ENCODE results near the gene UBXN4.
"Not testable (repeated sequence)": the region's sequence is repeated elsewhere in the genome, so short reads cannot be mapped to it uniquely, and the experiment has no call there.

The UBXN4 gene

DNA sequence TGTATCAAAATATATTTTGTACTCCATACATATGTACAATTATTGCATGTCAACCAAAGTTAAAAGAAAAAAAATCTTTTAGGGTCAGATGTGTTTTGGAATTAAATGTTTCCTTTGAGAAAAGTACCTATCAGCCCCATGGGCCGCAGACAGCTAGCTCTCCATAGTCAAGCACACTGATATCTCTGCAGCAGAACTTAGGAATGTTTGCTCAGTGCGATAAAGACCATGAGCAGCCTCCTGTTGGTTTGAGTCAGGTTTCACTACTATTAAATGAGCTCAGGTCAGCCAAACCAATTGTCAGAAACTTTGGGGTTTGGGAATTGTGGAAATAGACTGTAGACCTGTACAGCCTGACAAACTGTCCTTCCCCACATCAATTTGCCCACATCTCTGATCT is 61.6 kb downstream of the UBXN4 start:
- no peak for DNase-seq (ENCODE audit: low read depth)

DNA sequence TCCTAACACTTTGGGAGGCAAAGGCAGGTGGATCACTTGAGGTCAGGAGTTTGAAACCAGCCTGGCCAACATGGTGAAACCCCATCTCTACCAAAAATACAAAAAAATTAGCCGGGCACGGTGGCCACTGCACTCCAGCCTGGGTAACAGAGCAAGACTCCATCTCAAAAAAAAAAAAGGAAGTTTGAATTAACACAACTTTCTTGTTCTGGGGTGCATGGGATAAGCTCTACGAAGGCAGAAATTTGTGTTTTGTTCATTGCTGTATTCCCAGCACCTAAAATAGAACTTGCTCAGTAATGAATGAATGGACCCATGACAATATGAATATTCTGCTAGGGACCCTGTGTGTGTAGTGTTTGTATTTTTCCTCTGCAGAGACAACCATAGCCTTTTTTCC is 66.2 kb downstream of the UBXN4 start:
- DNase-seq (ENCODE audit: low read depth) = not testable (repeated sequence)

DNA sequence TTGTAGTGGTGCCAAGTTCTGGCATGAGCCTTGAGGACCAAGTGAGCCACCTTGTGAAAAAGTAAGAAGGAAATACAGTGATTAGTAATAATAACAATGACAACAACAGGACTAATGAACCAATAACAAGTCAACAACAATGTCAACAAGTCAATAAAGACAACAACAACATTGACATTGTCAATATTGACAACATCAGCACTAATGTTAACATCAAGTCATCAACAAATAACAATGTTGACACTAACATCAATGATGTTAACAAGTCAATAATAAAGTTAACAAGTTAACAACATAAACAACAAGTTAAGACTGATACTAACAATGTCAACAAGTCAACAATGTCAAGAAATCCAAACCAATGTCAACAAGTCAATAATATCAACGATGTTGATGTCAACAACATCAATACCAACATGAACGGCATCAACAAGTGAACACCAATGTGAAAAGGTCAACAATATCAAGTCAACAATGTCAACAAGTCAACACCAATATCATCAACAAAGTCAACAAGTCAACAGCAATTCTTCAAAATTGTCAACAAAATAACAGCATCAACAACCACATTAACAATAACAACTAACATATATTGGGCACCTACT is 71.4 kb downstream of the UBXN4 start:
- no peak for DNase-seq (ENCODE audit: low read depth)

DNA sequence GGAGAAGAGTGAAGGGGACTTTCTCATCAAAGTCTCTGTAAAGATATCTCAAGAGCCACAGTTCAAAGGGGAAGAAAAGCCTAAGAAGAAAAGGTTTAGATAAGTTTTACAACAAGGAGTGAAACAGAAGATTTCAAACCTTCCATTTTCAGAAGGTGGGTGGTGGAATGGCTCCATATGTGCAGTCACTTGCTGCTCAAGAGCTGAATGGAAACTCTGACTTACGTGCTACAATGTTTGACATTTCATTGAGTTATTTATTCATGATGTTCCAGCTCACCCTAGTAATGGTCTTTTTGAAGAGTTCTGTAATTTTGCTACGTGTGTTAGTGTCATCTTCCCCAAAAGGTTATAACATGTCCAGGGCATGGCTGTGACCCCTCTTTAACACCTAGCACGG is 73.6 kb downstream of the UBXN4 start:
- no peak for DNase-seq (ENCODE audit: low read depth)

DNA sequence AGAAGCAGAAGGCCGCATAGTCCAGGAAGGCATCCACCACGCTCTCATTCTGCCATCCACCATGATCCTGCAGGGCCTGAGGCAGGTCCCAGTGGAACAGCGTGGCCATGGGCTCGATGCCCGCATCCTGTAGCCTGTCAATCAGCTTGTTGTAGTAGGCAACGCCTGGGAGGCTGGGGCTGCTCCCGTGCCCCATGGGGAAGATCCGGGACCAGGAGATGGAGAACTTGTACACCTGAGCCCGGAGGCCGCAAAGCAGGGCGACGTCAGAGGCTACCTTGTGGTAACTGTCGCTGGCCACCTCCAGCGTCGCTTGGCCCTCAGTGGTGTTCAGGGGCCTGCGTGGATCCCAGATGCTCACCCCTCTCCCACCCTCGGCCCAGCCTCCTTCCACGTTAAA is 75.8 kb downstream of the UBXN4 start:
- no peak for DNase-seq (ENCODE audit: low read depth)

DNA sequence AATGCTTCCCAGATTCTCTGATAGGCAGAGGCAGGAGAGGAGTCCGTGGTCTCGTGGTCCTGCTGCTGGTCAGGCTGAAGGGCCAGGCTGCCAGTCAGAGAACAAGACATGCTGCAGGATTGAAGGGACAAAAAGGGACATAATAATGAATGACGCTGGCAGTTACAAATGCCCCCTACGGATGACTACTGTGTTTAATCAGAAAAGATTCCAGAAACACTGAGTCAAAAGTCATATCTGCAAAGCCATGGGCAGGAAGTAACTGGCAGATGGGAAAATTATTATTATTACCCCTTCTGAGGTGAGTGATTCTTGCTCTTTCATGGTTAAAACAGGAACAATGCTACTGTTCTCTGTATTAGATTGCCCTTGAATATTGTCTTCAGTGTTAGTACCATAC is 76.3 kb downstream of the UBXN4 start:
- DNase-seq (ENCODE audit: low read depth) = no peak

DNA sequence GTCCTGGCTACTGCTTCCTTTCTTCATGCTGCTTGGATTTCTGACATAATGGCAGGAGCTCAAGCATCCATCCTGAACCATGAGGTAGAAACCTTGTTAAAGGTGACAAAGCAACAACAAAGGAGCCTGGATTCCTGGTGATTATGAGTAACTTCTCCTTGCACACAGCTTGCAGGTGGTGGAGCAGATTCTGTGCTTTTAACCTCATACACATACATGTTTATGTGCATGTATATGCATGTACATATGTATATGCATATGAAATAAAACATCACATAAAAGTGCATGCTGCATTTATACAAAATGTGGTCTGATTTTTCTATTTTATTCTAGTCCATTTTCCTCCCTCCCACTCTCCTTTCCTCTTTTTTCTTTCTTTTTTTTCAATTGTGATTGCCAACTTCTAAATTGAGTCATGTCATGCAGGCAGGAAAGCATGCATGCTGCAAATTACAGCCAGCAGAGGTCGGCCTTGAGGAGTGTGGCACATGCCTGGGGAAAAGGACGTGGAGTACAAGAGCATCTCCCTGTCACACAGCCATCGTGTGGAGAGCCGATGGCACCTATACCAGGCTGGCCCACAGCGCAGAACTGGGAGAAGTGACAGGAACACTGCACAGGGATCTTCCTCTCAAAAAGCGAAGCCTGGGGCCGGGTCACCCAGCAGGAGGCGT is 77.4 kb downstream of the UBXN4 start:
- peak; percentile 37 for DNase-seq (ENCODE audit: low read depth)

DNA sequence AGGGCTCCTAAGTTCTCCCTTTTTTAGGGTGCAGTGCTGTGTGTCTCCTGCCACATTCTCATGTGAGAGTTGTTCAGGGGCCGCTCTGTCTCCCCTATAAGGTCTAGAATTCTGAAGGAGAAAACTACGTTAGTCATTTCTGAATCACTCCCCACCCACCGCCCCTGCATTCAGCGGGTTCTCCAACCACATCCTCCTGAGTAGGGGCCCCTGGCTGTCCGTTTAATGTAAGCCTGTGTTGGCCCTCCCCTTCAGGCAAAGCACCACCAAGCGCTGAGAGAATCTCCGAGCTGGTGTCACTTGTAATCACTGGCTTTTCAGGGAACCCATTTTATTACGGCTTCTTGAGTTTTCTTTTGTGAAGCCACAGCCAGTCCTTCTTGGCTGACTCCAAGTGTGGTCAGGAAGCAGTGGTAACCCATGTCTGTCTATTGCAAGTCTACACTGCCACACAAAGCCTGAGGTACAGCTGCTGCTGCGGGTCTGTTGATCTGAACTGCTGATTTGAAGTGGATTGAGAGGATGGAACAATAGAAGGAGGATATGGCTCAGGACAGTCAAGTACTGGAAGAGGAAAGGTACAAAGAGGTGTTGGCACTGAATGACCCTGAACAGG is 78.5 kb downstream of the UBXN4 start:
- peak; percentile 80 for DNase-seq (ENCODE audit: low read depth)

DNA sequence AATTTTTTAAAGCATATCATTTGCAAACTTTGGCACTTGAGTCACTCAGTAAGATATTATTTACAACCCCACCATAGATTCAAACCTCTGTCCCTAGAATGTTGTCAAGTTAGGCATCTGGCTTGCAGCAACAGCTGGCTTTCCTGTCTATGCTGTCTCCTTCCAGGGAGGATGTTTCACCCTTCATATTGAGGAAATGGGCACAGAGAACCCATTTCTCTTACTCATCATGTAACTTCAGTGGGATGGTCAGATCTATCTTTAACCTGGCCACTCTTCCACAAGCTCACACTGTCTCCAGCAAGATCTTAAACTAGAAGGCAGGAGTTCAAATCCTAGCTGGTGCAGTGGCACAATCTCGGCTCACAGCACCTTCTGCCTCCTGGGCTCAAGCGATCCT is 79.5 kb downstream of the UBXN4 start:
- DNase-seq (ENCODE audit: low read depth) = no peak

DNA sequence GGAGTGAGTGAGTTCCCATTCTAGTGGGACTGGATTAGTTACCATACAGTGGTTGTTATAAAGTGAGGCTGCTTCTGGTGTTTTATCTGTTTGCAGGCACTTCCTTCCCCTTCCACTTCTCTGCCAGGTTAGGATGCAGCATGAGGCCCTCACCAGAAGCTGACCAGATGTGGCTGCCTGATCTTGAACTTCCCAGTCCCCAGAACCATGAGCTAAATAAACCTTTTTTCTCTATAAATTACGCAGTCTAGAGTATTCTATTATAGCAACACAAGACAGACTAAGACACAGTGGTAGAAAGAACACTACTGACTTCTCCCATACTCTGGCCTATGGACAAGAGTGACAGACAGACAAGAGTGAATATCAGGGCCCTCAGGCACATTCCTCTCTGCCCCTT is 81.2 kb downstream of the UBXN4 start:
- DNase-seq (ENCODE audit: low read depth) = no peak

DNA sequence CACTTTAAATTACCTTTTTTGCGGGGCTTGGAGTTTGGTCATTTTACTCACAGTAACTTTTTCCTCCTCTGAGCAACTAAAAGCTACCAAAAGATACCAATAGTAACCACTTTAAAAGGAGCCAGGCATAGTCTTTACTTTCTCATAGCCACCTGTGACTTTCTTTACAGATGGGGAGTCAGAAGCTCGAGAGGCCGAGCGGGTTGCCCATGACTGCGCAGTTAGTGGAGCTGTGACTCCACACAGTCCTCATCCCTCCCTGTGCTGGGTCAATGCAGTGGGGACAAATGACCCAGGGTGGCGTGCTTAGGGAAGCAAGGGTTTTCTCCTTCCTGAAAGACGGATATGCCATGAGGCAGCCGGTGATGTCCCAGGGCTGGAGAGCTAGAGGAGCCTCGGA is 83.5 kb downstream of the UBXN4 start:
- DNase-seq (ENCODE audit: low read depth) = no peak

DNA sequence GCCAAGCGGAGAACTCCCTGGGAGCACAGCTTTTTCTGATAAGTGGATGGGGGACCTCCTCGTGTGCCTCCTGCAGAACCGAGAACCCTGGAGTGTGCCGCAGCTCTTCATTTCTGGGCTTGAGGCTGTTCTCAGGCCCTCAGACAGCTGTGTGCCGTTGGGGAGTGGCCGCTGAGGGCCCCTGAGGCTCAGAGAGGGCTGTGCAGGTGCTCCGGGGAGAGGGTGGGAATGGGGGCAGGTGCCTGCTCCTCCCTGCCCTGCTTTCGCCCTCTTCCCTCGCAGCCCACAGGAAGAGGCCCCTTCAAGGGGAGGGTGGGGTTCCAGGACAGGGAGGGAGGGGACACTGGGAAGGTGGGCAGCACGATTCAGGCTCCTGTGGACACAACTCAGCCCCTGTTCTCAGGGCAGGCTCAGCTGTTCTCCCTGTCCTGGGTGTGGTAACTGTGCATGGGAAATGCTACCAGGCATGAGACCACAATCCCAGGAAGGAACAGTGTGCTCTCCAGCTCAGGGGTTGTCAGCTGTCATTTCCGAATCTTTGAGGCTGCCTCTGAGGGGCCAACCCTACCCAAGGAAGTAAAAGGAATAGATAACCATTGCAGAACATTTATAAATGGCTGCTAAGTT is 84.0 kb downstream of the UBXN4 start:
- no peak for DNase-seq (ENCODE audit: low read depth)

DNA sequence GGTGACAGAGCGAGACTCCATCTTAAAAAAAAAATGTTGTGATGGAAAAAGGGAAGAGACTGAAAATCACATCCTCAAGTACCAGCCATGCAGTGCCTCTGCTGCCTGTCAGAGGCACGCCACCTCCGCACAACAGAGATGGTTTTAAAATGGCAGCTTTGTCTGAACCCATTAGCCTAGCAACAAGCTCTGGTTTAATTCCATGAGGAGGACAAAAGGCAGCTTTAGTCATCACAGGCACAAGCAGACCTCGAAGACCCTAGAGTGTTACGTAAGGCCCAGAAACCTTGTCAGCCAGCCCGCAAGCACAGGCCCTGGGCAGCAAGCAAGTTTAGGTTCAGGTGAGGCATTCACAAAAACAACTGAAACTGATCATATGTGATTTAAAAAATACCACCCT is 84.9 kb downstream of the UBXN4 start:
- no peak for DNase-seq (ENCODE audit: low read depth)

DNA sequence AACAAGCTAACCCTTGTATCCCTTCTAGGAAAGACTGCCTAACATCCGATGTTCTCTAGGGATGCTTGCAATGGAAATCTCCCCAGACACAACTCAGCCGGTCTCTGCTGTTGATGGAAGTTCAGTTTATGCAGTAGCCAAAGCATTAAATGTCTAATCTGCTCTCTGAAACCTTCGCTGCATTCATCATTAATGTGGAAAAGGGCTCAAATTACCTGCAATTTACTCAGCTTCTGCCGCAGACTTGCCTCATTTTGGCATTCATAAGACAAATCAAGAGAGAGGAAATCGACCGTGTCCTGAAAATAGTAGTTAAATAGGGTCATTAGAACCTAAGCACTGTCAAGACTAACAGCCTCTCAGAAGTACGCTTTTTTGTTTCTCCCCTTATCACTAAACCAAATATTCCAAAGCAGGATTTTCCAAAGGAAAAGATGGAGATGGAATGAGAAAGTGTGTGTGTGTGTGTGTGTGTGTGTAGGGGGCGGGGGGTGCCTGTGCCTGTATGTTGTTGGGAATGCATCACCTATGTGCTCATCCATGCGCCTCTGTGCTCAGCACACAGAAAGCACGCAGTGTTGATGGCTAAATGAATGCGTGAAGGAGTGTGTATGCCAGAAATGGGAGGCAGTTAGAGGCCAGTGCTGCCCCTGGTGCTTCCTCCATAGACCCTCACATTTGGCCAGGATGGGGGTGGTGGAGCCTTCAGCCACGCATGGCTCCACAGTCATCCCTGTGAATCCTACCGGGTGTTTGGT is 87.9 kb downstream of the UBXN4 start:
- no peak for DNase-seq (ENCODE audit: low read depth)

DNA sequence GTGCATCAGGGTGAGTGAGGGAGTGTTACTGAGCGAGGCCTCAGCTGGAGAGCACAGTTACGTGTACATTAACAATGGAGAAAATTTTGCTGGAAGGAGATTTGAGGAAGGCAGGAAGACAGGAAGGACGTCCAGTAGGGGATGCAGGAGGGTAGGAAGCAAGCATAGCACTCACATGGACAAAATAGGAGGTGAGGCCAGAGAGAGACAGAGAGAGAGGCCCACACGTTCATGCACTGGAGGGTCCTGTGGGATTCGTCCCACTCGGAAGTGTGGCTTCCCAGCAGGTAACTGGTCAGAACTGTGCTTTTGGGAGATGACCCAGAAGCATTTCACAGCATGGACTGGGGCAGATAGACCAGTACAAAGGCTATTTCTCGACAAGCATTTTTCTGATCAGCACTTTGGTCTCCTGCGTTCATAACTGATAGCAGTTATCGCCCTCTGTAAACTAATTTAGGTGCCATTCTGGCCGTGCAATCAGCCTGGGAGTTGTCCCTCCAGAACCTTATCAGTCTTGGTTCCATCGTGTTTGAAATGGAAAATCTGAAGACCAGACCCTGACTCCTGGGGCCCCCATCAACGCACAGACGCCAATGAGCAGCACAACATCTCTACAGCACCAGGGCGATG is 89.6 kb downstream of the UBXN4 start:
- no peak for DNase-seq (ENCODE audit: low read depth)

DNA sequence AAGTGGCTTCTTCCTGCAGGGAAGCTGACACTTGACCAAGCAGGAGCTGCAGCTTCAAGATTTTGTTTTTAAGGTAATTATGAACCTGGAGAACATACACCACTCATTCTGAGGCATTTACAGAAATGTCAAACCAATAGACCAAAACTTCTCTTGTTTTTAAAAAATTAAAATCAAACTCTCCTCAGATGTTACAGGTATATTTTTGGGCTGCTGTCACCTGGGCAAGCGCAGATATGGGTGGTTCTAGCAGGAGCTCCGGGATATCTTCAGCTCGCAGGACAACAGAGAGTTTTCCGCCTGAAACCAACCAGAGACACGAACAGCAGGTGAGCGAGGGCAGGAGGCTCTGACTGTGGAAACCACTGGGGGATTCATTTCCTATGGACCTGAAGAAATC is 91.2 kb downstream of the UBXN4 start:
- no peak for DNase-seq (ENCODE audit: low read depth)
